ENCODE data around the gene PKD1. TPM values are rescaled to one million over a fixed set of nuclear protein-coding genes. Genes with fewer than 3 reads are reported as not detected.

PKD1 gene
- total RNA-seq, 1 experiment from 2014 or later: 91.5 TPM

- no peaks in the 10 kb centered on the region for H3K27me3 ChIP-seq (ENCODE audit: insufficient read depth, low read depth)
- no peak overlapping the region for H3K27ac ChIP-seq
- no peaks in the 10 kb centered on the region for H4K20me1 ChIP-seq (ENCODE audit: insufficient read depth)
- DNase-seq: no peak
- H3K79me2 ChIP-seq (ENCODE audit: low read depth): no peaks in the 10 kb centered on the region
- H3K36me3 ChIP-seq (ENCODE audit: low read depth): no peaks in the 10 kb centered on the region
- H3K4me1 ChIP-seq (replicated peaks; ENCODE audit: insufficient read depth): no peaks in the 10 kb centered on the region
- ChIA-PET CTCF (no interaction called here), POLR2A (ENCODE audit: unreplicated experiment) (interaction anchor here (0.6 kb wide), 1 partner anchor 78 kb away, joined by 11 read pairs; no protein-coding TSS in a partner anchor)
- H3K4me2 ChIP-seq: no peak overlapping the region
- H3K4me3 ChIP-seq: no peak overlapping the region
- intact Hi-C loops (cut with micrococcal nuclease; ENCODE audit: unreplicated experiment): no loop called here
- no TSS peak for BruUV-seq (replicated peaks)
- no peaks in the 10 kb centered on the region for H3K9me3 ChIP-seq (ENCODE audit: insufficient read depth, low read depth)
- TF ChIP-seq EZH2 (IDR thresholded peaks at IDR 0.05; ENCODE audit: low read depth) (no peak), CTCF (conservative IDR thresholded peaks at IDR 0.05) (no peak)
- H3K9me2 ChIP-seq (ENCODE audit: insufficient read depth): no peaks in the 10 kb centered on the region
- H3F3A ChIP-seq (ENCODE audit: insufficient read depth, low read depth): 0 out of 2 replicates have a peak, but pooled peaks cover 3% of the 10 kb centered on the region
- no peak overlapping the region for H2AFZ ChIP-seq
Observed at GRCh38 chr16:2064368-2064945, 71.2 kb downstream of the PKD1 start.

DNA sequence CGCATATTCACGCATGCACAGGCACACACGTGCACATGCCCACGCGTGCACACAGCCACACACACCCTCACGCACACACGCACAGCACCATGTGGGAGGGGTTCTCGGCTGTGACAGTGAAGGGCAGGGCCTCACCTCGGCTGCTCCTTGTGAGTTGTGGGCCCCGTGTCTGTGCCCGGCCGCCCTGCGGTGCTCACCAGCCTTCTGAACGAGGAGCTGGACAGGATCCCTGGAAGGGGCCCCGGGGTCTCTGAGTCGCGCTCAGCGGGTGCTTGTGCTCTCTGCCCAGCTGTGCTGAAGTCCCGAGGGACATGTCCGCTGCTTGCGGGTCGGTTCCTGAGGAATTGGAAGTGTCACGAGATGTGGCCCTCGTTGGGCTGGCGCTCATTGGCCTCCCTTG is 71.8 kb downstream of the PKD1 start:
- Histone ChIP-seq H3K27me3 (ENCODE audit: insufficient read depth, low read depth) (no peaks in the 10 kb centered on the region), H3K9me3 (ENCODE audit: insufficient read depth, low read depth) (no peaks in the 10 kb centered on the region), H3K4me3 (no peak overlapping the region), H4K20me1 (ENCODE audit: insufficient read depth) (no peaks in the 10 kb centered on the region), H3K79me2 (ENCODE audit: low read depth) (no peaks in the 10 kb centered on the region), H3K36me3 (ENCODE audit: low read depth) (no peaks in the 10 kb centered on the region), H3F3A (ENCODE audit: insufficient read depth, low read depth) (0 out of 2 replicates have a peak, but pooled peaks cover 3% of the 10 kb centered on the region), H3K9me2 (ENCODE audit: insufficient read depth) (no peaks in the 10 kb centered on the region), H3K27ac (no peak overlapping the region), H3K4me1 (replicated peaks; ENCODE audit: insufficient read depth) (no peaks in the 10 kb centered on the region), H2AFZ (no peak overlapping the region), H3K4me2 (no peak overlapping the region)
- CTCF ChIA-PET: no interaction called here
- no TSS peak for BruUV-seq (replicated peaks)
- POLR2A ChIA-PET (ENCODE audit: unreplicated experiment): interaction anchor here (0.6 kb wide), 1 partner anchor 79 kb away, joined by 11 read pairs; no protein-coding TSS in a partner anchor
- intact Hi-C loops (cut with micrococcal nuclease; ENCODE audit: unreplicated experiment): no loop called here
- DNase-seq: no peak
- TF ChIP-seq EZH2 (IDR thresholded peaks at IDR 0.05; ENCODE audit: low read depth) (no peak), CTCF (conservative IDR thresholded peaks at IDR 0.05) (no peak)

DNA sequence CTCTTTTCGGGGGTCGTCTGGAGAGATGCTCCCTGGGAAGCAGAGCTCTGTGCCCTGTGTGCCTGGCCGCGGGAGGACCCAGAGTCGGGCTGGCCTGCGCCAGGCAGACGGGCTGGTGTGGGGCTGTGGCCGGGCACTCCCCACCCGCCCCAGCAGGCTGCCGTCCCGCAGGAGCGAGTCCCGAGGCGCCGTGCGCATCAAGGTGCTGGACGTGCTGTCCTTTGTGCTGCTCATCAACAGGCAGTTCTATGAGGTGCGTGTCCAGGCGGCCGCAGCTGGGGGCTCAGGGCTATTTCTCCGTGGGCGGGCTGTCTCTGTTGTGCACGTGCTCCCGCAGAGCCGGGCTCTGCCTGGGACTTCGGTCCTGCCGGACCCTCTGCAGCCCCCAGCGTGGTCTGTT is 72.9 kb downstream of the PKD1 start:
- ChIA-PET CTCF (no interaction called here), POLR2A (ENCODE audit: unreplicated experiment) (no interaction called here)
- Histone ChIP-seq H3K79me2 (ENCODE audit: low read depth) (no peaks in the 10 kb centered on the region), H3K9me2 (ENCODE audit: insufficient read depth) (no peaks in the 10 kb centered on the region), H3K4me3 (no peak overlapping the region), H3K4me2 (no peak overlapping the region), H3K4me1 (replicated peaks; ENCODE audit: insufficient read depth) (no peaks in the 10 kb centered on the region), H3K27me3 (ENCODE audit: insufficient read depth, low read depth) (no peaks in the 10 kb centered on the region), H3K27ac (no peak overlapping the region), H2AFZ (no peak overlapping the region), H3K36me3 (ENCODE audit: low read depth) (no peaks in the 10 kb centered on the region), H4K20me1 (ENCODE audit: insufficient read depth) (no peaks in the 10 kb centered on the region), H3F3A (ENCODE audit: insufficient read depth, low read depth) (0 out of 2 replicates have a peak, but pooled peaks cover 3% of the 10 kb centered on the region), H3K9me3 (ENCODE audit: insufficient read depth, low read depth) (no peaks in the 10 kb centered on the region)
- TF ChIP-seq CTCF (conservative IDR thresholded peaks at IDR 0.05) (no peak), EZH2 (IDR thresholded peaks at IDR 0.05; ENCODE audit: low read depth) (no peak)
- intact Hi-C loops (cut with micrococcal nuclease; ENCODE audit: unreplicated experiment): no loop called here
- no TSS peak for BruUV-seq (replicated peaks)
- DNase-seq: no peak
